WTC11 (cell line): ENCODE measurements around the gene FOXN3.

Experiments used
- TF ChIP-seq, protein P1 (sequence below): fragments of 200-600 bp; IDR thresholded peaks from 2 replicates; pipeline ENCODE4 v1.8.0; 2022; ENCODE audit warnings: antibody characterized with exemption
- TF ChIP-seq, protein P2 (sequence below): sonication (generic); formaldehyde crosslinking; IDR thresholded peaks from 2 replicates; pipeline ENCODE4 v1.8.1; 2023; ENCODE audit warnings: mild to moderate bottlenecking, missing genetic modification reagents, moderate library complexity

DNA sequence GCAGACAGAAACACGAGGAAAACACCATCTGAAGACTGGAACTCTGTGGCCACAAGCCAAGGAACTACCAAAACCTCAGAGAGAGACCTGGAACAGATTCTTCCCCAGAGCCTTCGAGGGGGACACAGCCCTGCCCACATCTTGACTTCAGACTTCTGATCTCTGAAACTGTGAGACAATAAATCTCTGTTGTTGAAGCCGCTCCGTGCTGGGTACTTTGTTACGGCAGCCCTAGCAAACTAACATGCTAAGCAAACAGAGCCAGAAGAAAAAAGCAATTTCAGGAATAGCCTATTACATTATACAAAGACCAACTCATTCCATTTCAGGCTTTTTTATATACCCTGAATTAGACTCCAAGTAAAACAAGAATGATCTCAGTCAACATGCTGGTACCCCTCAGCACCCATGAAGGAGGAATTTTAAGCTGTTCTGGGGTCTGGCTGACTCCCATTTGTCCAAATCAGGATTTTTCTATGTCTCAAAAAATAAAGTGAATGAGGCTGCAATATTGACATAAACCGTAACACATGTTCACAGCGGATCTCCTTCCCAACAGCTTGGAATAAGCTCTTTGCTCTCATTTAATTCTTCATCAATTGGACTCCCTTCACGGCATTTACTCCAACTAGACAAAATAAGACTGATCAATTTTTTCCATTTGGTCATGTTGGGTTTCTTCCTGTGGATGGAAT, 190.1 kb downstream of the FOXN3 start:
- TF ChIP-seq, protein P1, sequence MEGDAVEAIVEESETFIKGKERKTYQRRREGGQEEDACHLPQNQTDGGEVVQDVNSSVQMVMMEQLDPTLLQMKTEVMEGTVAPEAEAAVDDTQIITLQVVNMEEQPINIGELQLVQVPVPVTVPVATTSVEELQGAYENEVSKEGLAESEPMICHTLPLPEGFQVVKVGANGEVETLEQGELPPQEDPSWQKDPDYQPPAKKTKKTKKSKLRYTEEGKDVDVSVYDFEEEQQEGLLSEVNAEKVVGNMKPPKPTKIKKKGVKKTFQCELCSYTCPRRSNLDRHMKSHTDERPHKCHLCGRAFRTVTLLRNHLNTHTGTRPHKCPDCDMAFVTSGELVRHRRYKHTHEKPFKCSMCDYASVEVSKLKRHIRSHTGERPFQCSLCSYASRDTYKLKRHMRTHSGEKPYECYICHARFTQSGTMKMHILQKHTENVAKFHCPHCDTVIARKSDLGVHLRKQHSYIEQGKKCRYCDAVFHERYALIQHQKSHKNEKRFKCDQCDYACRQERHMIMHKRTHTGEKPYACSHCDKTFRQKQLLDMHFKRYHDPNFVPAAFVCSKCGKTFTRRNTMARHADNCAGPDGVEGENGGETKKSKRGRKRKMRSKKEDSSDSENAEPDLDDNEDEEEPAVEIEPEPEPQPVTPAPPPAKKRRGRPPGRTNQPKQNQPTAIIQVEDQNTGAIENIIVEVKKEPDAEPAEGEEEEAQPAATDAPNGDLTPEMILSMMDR, result no peak
- TF ChIP-seq, protein P2, sequence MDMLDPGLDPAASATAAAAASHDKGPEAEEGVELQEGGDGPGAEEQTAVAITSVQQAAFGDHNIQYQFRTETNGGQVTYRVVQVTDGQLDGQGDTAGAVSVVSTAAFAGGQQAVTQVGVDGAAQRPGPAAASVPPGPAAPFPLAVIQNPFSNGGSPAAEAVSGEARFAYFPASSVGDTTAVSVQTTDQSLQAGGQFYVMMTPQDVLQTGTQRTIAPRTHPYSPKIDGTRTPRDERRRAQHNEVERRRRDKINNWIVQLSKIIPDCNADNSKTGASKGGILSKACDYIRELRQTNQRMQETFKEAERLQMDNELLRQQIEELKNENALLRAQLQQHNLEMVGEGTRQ (CRISPR knock-in tag), result no peak
